OCI-LY3 (cell line): ENCODE results near the gene SHROOM1.

ENCODE experiments used
- EZH2phosphoT487 ChIP-seq: fragments of 200-600 bp; shearing (Covaris generic); IDR thresholded peaks from 2 replicates; pipeline ENCODE4 v1.6.1; 2018; ENCODE audit warnings: antibody characterized with exemption, mixed run types, low read depth
- TF ChIP-seq, protein P1 (sequence below): fragments of 200-600, 300-600 bp; sonication (generic); IDR thresholded peaks from 2 replicates; pipeline ENCODE4 v1.5.1; 2014; ENCODE audit warnings: antibody characterized with exemption, low read length, low read depth

DNA sequence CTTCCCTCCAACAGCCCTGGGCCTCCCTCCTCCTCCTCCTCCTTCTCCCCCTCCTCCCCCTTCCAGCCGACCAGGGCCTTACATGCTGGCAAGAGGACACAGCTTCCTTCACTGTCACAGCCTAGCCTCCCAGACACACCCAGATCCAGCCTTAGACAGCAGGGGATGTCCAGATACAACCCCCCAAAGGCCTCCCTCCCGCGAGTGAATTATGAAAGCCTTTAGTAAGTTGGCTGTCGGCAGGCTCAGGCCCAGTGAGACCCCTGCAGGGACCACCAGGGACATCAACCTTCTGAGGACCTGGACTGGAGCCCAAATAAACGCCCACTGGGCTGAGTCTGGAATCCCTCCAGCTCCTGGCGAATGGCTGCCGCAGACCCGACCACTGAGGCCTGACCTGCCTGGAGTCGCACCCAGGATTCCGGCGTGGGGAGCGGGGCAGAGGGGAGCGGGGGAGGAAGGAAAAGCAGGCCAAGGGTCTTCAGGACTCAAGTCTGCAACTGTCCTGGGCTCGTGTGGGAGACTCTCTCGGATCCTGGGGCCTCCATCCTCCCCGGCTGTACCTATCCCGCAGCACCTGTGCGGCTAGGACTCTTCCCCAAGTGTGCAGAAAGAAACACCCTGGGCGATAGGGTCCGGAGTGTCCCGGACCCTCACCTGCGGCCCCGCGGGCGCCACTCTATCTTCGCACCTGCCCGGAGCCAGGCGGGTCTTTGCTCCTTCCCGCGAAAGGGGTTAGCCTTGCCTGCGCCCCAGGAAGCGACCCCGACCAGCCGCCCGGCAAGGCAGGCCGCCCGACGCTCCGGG is 54.1 kb downstream of the SHROOM1 start:
- TF ChIP-seq, protein P1, sequence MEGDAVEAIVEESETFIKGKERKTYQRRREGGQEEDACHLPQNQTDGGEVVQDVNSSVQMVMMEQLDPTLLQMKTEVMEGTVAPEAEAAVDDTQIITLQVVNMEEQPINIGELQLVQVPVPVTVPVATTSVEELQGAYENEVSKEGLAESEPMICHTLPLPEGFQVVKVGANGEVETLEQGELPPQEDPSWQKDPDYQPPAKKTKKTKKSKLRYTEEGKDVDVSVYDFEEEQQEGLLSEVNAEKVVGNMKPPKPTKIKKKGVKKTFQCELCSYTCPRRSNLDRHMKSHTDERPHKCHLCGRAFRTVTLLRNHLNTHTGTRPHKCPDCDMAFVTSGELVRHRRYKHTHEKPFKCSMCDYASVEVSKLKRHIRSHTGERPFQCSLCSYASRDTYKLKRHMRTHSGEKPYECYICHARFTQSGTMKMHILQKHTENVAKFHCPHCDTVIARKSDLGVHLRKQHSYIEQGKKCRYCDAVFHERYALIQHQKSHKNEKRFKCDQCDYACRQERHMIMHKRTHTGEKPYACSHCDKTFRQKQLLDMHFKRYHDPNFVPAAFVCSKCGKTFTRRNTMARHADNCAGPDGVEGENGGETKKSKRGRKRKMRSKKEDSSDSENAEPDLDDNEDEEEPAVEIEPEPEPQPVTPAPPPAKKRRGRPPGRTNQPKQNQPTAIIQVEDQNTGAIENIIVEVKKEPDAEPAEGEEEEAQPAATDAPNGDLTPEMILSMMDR: no peak
- no peak for TF ChIP-seq EZH2phosphoT487
